Measurements from ENCODE around the gene DNAJC5. TPM values are rescaled to one million over a fixed set of nuclear protein-coding genes. Genes with fewer than 3 reads are reported as not detected.

DNAJC5 gene
- total and polyA plus RNA-seq, 9 of the 15 experiments (the other 6 are each of a cell fraction or from before 2014, with no cell fraction given), result 0.95 to 42.8 (median 23.4) TPM

DNA sequence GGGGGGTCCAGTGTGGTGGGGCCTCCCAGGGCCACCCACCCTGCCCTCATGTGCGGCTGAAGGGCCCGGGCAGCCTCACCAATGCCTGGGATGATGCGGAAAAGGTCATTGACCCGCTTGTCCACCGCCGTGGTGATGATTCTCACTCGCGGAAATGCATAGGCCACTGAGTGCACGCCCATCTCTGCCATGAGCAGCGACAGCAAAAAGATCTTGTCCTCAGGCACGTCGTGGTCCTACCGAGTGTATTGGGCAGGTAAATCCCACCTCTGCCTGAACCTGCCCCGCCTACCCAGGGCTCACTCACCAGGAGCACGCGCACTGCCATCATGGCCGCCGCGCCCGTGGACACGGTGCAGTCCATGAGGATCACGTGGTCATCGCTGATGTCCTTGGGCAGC is 45.1 kb downstream of the DNAJC5 start:
- TSS peak; percentile 52 for BruUV-seq (replicated peaks)
- DNase-seq (ENCODE audit: extremely low read depth in 1 of 4, low spot score in 3 of 4) (no peak), ATAC-seq (no peak), FAIRE-seq (no peak)
- Histone ChIP-seq H3K27me3 (ENCODE audit: control insufficient read depth in 2 of 2, insufficient read depth in 2 of 2, low read length in 2 of 2) (no peaks in the 10 kb centered on the region), H3K9ac (ENCODE audit: insufficient read depth in 1 of 2, low read depth in 2 of 2, low read length in 2 of 2) (no peak overlapping the region; a peak in 1 of 4 replicates), H3K4me2 (ENCODE audit: insufficient read depth, low read length) (no peak overlapping the region), H3K9me3 (replicated peaks; ENCODE audit: control insufficient read depth, insufficient read depth, low read depth, low read length) (no peaks in the 10 kb centered on the region; the same call in 1 of the 2 replicates), H2AFZ (ENCODE audit: low read depth, low read length) (no peak overlapping the region), H3K36me3 (ENCODE audit: control insufficient read depth, insufficient read depth, low read length) (peaks cover 76% of the 10 kb centered on the region; the same call in 2 of the 3 replicates), H3K9me1 (ENCODE audit: control insufficient read depth, insufficient read depth, low read length) (peaks cover 5% of the 10 kb centered on the region), H3K79me2 (ENCODE audit: control insufficient read depth, insufficient read depth, low read length) (peaks cover 9% of the 10 kb centered on the region), H3K4me1 (replicated peaks in 1 of 2; ENCODE audit: control insufficient read depth in 2 of 2, insufficient read depth in 2 of 2, low read length in 2 of 2) (peaks cover 8 to 64% of the 10 kb centered on the region in 2 experiments; a peak in 3 of 5 replicates), H3K27ac (ENCODE audit: extremely low read depth, low read depth, low read length) (no peak overlapping the region), H4K20me1 (replicated peaks; ENCODE audit: control insufficient read depth, insufficient read depth, low read length) (peaks cover 16% of the 10 kb centered on the region), H3K4me3 (no peak overlapping the region)
- ChIA-PET POLR2A (interaction anchor here (0.5 kb wide), 2 partner anchors 249 to 466 kb away, joined by 3 read pairs; no protein-coding TSS in a partner anchor), CTCF (ENCODE audit: low intra/inter-chr PET ratio) (no interaction called here)
- intact Hi-C loops (cut with micrococcal nuclease) (no loop called here), in situ Hi-C loops (cut with MboI) (no loop called here)
- 92% methylated on average over 17 of the region's 23 CpGs for WGBS (ENCODE audit: insufficient coverage, low coverage, missing lambda C conversion rate)
- no peak for TF ChIP-seq SRSF7 (optimal IDR thresholded peaks at IDR 0.05; ENCODE audit: low read depth, low read length)
- no peak for TF ChIP-seq TSC22D4 (tag; IDR thresholded peaks at IDR 0.05)
- TF ChIP-seq RBM22 (IDR thresholded peaks at IDR 0.05; ENCODE audit: low read depth, low read length, poor library complexity, severe bottlenecking), result peak; percentile 76
- TF ChIP-seq TEAD2 (tag; IDR thresholded peaks at IDR 0.05), result no peak
- TF ChIP-seq EWSR1 (IDR thresholded peaks at IDR 0.05; ENCODE audit: borderline replicate concordance, low read depth, partially characterized antibody), result no peak
- no peak for TF ChIP-seq ZNF174 (CRISPR knock-in tag; IDR thresholded peaks at IDR 0.05)
- TF ChIP-seq YY1 (IDR thresholded peaks at IDR 0.05; ENCODE audit: borderline replicate concordance in 1 of 3, control insufficient read depth in 1 of 3, extremely low read depth in 1 of 3, insufficient read depth in 3 of 3, insufficient read length in 1 of 3, insufficient replicate concordance in 2 of 3, low read depth in 1 of 3, low read length in 2 of 3), result peak in 1 of 3 experiments; percentile 35
- no peak for TF ChIP-seq SMC3 (conservative IDR thresholded peaks at IDR 0.05; ENCODE audit: insufficient read depth, low read depth, low read length)
